SKM-1 (cell line): Measurements from ENCODE around the gene MYO3B.

Experiments used
- DNase-seq: peaks from one replicate; lab custom pipeline; 2025; ENCODE audit not compliant: unreplicated experiment; lab: John Stamatoyannopoulos, UW

The MYO3B gene

DNA sequence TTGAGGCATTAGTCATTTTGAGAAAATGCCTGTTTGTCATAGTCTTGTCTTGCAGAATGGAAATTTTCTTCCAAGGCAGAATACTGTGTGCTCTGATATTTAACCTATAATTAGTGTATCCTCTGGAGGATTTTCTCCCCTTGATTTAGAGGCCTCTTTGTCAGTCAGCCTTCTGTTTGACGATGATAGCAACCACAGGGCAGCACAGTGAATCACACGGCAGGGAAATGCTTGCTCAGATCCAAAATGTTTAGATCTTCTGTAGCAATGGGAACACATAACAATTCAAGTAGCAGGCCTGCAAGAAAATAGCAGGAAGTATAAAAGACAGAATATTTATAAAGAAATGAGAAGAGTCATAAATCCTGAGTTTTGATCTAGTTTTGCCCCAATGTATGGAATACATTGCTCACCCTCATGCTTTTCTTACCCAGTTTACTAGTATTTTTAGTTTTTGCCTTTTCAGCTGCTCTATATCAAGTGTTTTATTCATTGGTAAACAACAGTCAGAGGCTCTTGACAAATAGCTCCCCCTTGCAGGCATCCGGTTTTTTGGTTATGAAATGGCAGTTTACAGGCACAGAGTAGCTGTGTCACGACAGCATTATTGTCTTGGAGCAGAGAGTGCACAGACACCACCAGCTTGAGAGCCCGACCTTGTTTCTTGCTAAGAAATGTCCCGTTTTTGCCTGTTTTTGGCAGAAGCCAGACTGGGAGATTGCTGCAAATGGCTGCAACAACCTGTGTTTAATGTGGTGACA lies 185.1 kb downstream of the MYO3B start:
- no peak for DNase-seq

DNA sequence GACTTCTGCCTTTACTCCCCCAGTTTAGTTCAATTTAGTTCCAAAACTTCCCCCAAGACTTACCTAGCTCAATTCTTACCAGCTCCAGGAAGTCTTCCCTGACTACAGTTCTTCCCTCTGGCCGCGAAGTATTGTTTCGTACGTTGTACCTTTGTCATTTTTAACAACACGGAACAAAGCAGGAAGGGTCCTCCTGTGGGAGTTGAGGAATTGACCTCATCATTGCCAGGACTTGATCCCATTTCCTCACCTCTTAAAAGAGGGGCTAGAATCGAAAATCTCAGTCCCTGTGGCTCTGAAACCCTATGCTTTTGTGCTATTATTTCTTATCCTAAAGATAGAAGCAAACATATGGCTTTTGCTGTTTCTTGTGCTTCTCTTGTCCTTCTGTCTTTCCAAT lies 187.1 kb downstream of the MYO3B start:
- no peak for DNase-seq

DNA sequence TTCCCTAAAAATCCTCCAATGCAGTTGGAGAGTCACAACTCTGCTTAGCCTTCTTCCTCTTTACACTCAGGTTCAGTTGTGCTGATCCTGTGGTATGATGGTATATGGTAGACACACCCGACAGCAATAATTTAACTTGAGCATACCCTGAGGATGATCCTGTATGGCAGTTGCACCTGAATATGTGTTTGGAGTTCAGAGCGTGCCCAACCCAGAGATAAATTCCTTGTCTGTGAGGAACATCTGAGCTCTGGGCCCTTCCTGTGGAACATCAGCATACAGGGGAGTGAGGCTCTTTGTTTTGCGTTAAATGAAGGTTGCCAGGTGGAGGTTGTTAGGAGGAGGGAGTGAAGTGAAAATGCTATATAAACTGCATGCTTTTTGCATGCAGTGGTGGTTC lies 187.7 kb downstream of the MYO3B start:
- DNase-seq: no peak

DNA sequence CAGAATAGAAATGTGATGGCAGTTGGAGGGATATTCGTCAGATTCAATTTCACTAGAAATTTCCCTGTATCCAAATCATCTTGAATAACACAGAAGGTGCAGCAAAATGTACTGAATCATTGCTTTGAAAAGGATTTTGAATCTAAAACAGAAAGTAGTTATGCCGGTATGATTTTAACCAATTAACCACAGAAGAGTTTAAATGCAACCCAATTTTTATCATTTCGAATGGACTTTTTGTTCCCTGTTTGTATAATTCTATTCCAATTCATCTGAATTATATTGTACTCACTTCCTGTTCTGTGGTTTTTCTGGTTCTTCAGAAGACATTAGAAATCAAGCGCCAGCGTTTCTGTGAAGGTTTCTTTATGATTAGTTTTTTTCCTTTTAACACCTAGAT lies 190.4 kb downstream of the MYO3B start:
- DNase-seq: no peak

DNA sequence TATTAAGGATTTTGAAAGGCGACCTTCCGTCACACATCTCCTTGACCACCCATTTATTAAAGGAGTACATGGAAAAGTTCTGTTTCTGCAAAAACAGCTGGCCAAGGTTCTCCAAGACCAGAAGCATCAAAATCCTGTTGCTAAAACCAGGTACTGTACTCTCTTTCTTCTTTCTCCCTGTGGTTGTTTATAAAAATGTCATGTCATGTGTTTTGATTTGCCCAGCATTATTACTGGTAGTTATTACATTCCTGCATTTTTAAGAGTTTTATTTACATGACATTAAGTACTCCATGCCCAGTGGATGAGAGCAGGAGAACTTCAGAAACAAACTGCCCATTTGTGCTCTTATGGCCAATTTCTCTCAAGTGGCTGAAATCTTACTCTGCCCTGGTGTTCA lies 191.3 kb downstream of the MYO3B start:
- no peak for DNase-seq

DNA sequence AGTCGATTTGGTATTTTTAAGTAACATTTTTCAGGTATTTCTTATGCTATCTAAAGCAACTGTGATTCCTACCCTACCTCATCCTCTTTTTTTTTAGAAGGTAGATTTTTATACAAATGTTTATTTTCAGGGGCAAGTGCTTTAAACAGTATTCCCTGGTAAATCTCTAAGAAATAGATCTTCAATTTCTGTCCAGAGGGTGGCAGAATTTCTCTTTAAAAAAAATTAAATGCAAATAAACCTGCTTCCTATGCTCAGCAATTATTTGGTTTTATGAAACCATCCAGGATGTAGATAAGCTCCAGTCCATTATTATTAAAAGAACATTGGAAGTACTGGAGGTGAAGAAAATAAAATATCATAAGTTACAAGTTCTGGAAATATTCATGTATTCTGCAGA lies 191.9 kb downstream of the MYO3B start:
- DNase-seq: peak; percentile 8

DNA sequence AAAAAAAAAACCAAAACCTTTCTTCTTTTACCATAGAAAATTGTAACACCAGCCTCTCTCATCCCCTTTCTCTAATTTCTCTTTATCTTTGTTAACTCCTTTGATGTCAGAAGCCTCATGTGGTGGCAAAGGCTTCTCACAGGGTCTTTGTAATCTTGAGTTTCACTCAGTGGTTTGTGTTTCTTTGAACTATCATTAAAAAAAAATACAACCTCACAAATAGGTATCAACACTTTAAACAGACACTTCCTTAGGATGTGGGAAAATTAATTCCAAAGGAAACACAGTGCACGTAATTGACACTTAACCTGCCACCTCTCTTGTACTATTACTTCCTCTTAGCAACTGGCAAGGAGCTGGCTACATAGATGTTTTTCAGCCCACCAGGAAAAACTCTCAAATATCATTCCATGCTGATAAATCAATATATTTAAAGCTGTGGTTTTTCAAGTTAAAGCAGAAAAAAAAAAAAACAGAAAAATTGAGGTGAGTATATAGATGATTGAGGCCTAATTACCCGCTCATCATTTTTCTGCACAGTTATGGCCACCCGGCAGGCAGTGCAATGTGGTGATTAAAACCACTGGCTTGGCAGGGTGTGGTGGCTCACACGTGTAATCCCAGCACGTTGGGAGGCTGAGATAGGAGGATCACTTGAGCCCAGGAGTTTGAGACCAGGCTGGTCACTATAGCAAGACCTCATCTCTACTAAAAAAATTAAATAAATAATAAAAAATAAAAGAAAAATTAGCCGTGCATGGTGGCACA lies 193.5 kb downstream of the MYO3B start:
- no peak for DNase-seq

DNA sequence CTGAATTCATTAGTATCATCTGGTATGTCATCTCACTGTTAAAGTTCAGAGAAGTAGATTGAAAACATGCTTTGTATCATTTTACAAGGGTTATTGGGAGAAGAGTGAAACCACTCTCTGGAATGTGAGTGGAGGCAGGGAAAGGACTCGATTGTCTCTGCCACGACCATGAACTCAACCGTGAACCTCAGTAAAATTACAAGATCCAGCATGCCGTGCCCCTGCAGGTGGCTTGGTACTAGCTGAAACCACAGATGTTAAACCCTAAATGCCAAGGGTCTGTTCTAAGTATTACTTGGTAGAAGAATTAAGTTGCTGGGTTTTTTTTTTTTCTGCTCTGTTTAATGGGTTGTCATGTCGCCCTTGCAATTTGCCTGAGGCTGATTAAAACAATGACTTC lies 197.2 kb downstream of the MYO3B start:
- DNase-seq: no peak

DNA sequence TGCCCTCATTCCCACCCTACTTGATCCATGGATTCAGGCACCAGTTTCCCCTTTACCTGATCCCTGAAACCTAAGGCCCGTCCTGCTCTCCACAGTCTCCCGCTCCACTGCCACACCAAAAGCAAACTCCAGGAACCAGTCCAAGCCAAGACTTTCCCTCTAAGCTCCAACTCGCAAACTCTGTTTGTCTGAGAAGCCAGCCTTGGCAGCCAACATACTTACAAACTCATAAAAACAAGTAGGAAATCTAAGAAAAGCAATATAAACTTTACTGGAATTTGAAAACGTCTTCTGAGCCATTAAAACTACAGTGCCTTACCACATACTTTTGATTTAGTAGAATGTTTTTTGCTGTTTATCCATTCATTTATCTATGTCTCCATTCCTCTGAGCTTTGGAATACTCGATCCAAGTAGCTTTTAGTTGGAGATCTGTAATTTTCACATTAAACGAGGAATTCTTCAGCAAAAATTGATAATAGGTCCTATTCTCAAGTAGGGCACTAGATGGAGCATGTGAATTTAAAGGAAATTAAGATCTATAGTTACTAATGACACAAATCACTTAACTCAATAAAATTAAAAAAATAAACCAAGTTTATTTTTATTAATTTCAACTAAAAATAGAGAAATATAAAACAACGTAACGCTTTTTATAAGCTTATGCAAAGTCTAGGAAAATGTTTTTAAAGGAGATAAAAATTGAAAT lies 199.7 kb downstream of the MYO3B start:
- DNase-seq: no peak

DNA sequence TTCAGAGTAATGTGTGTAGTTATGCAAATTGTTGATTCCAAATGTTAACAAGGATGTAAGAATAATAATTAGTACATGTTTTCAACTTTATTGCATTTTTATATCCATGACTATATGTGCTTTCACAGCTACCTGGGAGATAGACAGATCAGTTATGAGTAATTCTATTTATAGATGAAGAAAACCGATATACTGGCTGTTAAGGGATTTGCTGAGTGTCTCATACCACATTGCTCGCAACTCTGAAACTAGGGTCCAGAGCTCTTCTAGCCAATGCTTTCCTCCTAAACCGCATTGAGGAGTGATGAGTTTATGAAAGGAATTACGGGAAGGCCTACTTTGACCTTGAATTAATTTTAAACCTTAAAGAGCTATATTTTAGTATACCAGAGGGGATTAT lies 202.3 kb downstream of the MYO3B start:
- DNase-seq: no peak

DNA sequence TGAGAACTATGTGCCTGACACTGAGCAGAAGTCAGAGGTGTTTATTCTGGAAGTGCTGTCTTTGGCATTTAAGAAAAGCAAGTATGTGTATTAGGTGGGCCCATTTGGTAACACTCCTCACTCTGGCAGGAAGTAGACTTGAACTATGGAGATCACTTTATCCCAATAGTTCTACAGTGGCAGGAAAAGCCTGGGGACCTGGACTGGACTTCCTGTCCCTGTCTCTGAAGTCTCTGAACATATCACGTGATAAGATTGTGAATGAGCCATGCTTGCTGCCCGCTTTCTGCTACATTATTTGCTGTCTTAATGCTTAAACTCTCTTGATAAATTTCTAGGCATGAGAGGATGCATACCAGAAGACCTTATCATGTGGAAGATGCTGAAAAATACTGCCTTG lies 203.7 kb downstream of the MYO3B start:
- no peak for DNase-seq

DNA sequence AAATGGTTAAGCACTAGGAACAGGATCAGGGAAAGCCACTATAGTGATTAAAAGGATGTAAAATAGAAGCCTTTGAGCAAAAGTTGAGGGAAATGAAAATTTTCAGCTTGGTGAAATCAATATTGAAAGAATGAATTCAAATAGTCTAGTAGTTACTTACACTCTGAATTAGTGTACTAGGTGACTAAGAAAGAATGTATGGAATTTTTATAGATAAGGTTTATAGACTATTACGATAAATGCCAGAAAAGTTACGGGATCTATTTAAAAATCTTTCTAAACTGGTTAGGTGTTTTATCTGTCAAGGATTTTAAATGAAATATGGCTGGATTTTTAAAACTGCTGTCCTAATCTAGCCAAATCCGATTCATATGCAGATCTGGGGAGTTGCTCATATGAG lies 208.6 kb downstream of the MYO3B start:
- DNase-seq: no peak

DNA sequence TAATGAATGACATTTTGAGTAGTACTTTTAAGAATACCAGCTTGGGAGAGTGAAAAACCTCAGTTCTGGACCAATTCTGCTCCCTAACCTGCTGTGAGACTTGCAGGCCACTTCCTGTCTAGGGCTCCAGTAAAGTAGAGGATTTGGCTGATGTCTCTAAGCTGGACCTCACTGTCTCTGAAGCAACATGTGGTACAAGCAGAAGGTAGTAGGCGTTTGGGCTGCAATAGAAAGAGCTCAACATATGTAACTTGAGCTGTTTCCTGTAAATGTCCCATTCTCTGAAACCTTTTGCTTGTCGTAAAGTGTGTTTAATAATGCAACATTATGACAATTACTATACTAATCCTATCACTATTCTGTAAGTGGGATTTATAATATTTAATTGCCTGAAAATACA lies 213.1 kb downstream of the MYO3B start:
- DNase-seq: no peak

DNA sequence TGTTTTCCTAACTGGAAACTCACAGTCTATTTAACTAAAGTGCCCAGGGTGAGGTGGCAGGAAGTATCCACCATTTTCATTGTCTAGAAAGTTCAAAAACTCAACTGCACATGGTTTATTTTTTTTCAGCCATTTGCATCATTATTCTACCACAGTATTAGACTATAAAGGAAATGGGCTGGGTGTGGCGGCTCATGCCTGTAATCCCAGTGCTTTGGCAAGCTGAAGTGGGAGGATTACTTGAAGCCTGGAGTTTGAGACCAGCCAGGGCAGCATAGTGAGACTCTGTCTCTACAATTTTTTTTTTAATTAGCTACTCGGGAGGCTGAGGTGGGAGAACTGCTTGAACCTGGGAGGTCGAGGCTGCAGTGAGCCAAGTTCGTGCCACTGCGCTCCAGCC lies 213.8 kb downstream of the MYO3B start:
- no peak for DNase-seq

DNA sequence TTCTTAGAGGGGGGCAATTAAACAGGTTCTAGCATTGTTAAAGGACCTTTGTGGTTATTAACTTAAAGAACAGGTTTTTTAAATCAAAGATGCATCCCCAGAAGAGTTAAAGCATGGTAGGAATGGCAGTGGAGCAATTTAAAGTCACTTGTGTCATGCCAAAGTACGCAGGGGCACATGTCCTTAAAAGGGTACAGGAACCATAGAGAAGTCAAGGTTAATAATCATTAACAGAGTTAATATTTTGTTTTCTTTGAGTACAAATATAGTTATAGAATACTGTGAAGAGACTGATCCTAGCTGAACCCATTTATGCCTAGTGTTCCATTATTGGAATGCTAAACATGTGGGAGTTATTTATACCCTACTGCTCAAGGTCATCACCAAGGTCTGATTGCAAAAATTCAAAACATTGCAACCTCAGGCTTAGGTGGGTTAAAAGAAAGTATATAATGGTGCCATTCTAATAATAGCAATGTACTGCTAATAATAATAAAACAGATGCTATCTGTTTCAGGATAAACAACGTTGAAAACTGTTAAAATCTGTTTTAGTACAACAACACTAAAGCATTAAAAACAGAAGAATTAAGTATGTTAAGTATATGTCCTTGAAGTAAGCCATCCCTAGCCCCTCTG lies 216.0 kb downstream of the MYO3B start:
- DNase-seq: no peak

DNA sequence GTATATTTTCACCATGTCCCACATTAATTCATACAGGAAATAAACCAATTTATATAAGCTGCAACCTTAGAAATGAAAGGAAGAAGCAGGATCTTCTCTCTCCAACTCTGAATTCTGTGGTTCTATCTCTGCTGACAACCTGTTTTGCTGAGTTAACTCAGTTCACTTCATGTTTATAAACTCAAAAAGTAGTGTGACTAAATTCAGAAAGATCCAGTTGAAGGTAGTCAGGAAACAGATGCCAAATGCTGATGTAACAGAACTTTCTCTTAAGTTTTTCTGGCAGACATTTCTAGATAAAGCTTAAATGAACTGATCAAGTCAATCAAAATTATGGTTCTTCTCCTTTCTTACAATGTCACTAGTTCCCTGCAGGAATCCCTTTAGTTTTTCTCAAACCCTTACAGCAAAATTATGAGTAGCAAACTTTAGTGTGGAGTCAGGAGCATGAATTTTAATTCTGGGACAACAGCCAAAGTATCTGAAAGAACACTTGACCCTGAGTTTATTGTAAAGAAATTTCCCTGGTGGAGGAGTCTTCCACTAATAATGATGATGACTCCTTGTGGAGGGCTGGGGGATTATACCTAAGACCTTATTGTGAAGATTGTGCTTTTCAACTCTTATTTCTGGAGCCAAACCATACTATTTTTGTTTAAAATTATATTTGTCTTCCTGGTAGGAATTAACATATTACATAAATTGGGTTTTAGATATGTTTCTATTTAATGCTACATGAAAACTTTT lies 216.9 kb downstream of the MYO3B start:
- DNase-seq: no peak

DNA sequence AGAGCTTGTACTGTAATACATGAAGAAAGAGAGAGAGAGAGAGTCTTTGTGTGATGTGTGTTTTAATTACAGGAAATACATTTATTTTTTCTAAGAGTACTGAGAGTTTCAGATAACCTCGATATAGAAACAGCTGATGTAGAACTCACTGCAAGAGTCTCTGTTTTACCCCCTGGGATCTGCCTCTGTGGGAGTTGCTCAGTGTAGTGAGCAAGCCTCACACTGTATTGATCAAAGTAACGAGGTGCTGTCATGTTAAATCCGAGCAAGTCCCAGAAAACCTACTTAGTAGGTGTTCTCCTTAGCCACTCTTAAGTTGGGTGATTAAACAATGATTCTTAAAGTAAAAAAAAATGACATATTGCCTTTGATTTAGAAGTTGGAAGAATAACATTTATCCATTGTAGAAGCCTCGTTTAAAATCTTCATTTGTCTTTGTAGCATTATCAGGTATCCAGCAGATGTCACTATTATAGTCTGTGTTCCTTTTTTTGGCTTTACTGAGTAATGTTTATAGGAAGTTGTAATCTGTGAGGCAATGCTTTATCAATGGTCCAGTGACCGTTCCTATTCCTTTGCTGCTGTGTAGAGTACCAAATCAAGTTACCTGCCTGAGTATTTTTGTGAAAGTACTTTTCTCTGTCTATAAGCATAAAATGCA lies 219.0 kb downstream of the MYO3B start:
- peak; percentile 11 for DNase-seq

DNA sequence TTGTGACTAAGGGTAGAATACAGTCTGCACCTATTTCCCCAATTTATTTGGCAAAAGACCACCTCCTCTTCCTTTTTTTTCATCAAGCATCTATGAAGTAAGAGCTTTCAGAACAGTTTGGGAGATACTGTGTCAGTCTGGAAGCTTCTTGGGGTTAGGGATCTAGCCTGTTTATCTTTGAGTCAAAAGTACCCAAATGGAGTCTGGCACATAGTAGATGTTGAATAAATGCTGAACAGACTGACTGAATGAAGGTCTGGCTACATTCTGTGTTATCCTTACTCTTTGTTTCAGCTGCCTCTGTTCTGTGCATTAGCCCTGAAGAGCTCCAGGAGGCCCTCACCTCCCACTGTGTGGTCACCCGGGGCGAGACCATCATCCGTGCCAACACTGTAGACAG lies 223.2 kb downstream of the MYO3B start:
- DNase-seq: no peak

DNA sequence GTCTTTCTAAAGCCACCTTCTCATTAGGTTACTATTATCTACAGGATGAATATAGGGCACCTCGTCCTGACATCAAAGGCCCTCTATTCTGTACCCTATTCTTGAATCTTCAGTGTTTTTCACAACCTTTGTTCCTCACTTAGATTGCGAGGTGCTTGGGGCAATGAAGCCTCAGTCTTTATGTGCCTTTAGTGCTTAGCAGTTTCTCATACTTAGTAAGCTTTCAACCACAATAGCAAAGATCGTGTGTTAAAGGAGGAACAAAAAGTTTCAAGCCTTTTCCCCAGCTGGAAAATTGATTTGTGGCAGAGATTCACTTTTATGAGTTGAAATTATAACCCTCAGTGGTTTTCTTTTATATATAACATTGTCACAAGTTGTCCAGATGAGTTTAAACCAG lies 226.9 kb downstream of the MYO3B start:
- no peak for DNase-seq

DNA sequence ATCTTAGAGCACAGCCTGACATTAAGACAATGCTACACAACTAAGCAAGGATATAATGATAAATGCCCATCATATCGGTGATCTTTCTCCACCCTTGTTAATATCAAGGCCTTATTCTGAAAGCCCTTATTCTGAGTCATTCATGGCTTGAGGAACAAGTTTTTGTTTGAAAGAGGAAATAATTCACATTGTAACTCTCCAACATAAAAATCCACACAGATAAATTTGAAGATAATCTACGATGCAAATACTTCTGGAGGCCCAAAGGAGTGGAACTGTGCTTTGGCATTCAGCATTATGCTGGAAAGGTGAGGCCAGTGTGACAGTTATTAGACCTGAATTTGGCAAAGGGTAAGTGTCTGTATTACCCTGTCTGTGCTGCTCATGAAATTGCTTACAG lies 227.4 kb downstream of the MYO3B start:
- no peak for DNase-seq
